Astrocyte of the hippocampus (primary cell): ENCODE measurements around the gene POU6F2.
"Not testable (repeated sequence)": the region's sequence is repeated elsewhere in the genome, so short reads cannot be mapped to it uniquely, and the experiment has no call there.

Experiments
- DNase-seq: peaks from one replicate; pipeline ENCODE4 v3.0.0; 2011; ENCODE audit warnings: low read depth, low spot score

The POU6F2 gene

DNA sequence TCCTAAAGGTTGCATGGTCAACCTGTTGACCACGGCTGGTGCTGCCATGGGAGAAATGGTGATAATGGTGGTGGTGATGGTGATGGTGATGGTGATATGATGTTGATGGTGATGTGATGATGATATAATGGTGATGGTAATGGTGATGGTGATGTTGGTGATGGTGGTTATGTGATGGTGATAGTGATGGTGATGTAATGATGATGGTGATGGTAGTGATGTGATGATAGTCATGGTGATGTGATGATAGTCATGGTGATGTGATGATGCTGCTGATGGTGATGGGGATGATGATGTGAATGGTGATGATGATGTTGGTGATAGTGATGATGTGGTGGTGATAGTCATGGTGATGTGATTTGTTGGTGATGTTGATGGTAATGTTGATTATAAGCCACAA lies 23.9 kb downstream of the POU6F2 start:
- DNase-seq, result no peak

DNA sequence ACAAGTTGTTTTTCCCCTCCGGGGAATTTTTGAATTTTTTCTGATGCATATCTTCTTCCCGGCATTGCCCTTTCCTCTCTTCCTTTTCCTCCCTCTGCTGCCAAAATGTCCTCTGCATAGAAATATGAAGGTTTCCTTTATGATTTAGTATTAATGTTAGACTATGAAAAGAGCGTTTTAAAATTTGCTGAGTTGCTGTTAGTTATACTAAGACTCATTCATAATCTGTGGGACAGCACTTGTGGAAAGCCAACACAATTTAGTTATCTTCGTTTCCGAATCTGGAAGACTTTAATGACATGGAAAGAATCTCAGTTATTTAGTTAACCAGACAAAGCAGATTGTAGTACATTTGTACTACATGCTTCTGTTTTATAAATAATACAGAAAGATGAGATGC lies 25.0 kb downstream of the POU6F2 start:
- DNase-seq, result no peak

DNA sequence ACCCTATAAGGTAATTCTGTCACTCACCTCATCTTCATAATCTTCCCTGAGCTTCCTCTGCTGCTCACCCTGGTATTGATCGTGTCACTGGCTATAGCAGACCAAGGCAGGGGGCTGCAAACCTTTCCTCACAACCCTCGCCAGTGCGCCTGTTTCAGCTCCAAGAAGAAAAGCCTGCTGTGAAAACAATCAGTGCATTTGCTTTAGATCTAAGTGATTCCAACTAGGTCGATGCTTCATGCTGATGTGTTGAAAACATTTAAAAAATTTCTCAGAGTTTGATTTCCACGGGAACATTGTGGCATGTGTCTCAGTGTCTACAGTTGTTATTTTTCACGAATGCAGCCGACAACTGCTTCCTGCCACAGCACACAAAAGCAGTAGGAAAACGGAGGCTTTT lies 27.3 kb downstream of the POU6F2 start:
- DNase-seq, result no peak

DNA sequence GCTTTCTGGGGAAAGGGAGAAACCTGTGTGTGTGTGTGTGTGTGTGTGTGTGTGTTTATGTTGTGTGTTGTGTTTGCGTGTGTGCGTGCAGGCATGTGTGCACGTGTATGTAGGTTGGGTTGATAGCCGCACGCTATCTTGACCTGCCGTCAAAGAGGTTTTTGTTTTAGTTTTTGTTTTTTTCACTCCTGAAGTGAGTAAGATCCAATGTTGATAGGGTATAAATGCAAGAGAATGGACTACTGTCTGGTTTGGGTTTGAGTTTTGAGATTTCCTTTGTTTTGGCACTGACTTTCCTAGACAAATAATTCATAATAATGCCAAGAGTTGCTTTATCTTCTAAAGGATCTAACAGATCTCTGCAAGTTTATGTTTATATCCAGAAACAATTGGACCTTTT lies 27.8 kb downstream of the POU6F2 start:
- DNase-seq, result no peak

DNA sequence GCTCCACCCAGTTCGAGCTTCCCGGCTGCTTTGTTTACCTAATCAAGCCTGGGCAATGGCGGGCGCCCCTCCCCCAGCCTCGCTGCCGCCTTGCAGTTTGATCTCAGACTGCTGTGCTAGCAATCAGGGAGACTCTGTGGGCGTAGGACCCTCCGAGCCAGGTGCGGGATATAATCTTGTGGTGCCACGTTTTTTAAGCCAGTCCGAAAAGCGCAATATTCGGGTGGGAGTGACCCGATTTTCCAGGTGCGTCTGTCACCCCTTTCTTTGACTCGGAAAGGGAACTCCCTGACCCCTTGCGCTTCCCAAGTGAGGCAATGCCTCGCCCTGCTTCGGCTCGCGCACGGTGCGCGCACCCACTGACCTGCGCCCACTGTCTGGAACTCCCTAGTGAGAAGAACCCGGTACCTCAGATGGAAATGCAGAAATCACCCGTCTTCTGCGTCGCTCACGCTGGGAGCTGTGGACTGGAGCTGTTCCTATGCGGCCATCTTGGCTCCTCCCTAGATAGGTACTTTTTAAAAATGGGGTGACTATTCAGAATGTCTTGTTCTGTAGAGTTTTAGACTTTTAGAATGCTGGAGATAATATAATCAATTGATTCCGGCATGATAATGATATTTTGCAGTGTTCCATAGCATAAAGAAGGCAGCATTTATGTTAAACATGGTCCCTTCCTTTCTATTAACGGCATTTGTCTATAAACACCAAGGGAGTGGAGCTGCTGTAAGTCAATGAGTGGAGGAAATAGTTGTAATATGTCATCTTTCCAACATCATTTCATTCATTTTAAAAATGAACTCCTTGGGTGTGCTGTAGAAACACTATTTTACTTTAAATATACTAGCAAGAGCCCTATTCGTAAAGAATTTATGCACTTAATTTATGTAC lies 35.6 kb downstream of the POU6F2 start:
- DNase-seq, result not testable (repeated sequence)

DNA sequence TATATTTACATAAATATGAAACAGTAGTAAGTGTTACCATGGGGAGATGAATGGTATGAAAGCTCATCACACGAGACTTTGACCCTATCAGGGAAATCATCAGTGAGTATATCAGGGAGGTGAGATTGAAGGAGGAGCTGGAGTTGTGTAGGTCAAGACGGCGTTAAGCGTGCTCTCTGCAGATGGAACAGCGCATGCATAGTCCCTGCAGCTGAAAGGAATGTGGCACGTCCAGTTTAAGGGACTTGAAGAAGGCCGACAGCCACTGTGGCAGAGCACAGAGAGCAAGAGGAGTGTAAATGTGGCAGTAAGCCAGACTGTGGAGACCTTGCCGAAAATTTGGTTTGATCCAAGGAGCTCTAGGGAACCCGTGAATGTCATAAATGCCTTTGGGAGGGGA lies 38.9 kb downstream of the POU6F2 start:
- DNase-seq, result no peak

DNA sequence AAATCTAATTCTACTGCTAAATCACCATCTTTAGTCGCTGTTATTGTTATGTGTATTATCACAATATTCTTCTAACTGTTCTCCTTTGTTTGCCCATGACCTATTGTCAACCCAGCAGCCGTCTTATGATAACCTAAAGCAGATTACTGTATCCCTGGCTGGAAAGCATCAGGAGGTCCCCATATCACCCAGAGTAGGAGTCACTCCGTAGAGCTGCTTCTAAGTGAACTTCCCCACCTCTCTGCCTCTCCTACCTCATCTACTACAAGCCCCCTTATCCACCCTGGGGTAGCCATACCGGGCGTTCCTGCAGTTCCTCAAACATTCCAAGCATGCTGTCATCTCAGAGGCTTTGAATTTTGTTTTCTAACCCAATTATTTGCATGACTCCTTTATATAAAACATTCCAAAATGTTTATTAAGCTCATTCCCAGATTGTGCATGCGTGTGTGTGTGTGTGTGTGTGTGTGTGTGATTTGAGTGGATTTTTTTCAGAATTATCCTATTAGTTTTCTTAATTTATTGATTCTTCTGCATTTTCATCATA lies 39.7 kb downstream of the POU6F2 start:
- DNase-seq, result peak; percentile 23

DNA sequence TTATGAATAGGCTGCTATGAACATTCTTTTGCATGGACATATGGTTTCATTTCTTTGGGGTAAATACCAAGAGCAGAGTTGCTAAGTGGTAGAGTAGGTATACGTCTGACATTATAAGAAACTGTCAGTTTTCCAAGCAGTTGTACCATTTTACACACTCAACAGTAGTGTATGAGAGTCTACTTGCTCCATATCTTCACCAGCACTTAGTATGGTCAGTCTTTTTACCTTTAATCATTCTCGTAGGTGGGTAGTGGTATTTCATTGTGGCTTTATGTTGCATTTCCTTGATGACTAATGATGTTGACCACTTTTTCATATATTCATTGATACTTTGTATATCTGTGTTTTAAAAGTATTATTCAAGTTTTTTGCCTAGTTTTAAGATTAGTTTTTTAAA lies 45.1 kb downstream of the POU6F2 start:
- no peak for DNase-seq

DNA sequence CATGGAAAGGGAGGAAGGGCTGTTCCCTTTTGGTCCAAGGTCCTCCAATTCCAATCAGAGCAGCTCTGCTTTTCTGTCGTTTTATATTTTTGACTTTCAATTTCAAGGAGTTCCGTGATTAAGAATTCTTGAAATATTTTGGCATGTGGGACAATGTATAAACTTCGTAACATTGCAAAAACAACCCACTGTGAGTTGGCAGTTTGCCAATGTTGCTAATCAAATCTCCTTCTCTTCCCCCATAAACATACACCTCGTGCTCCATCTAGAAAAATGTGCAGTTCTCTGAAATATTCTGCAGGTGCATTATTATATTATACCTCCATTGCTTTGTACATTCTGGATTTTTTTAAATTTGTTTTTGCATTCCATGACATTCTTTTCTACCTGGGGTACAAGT lies 49.8 kb downstream of the POU6F2 start:
- DNase-seq, result peak; percentile 62

DNA sequence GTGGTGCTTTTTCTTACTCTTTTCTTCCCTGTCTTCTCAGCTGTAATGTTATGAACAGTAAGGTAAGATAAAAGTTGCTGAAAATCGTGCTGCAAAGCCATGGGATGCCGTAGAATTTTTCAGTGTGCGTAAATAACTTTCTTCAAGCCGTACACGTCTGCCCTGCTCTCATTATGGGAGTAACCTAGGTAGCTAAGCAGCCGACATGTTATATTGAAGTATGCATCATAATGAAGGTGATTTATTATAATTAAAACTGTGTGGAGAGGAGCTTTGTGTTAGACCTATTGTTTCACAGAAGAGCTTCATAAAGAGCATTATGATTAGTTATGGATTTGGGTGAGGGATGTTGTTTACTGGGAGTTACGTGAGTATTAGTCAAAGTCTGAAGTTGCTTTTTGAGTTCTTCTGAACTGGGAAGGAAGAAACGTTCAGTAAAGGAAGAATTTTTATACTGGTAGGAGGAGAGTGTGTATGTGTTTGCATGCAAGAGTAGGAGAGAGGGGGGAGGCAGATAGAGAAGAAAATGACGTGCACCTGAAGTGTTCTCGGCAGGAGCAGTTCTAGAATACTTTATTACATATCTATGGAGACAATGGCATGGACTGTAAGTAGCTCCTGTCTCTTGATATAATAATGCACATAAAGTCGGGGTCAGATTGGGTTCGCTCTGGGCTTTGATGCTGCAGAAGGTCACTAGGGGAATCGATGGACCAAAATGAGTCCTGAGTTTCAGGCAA lies 56.3 kb downstream of the POU6F2 start:
- DNase-seq, result no peak

DNA sequence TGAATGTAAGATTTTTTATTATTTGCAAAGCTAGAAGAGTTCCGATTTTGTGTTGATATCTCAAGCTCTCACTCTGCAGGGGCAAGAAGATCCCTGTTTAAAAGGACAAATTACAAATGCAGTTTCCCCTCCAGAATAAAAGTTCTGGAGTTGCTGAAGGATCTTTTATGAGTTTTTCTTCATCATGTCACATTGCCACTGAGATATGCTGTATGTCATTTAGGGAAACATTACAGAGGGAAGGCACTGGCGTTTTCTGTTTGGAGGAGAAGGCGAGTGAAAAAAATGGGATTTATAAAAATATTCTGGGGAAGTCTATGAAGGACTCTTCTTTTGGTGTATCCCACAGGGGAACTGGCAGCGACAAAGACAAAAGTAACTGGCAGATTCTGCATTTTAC lies 57.4 kb downstream of the POU6F2 start:
- no peak for DNase-seq

DNA sequence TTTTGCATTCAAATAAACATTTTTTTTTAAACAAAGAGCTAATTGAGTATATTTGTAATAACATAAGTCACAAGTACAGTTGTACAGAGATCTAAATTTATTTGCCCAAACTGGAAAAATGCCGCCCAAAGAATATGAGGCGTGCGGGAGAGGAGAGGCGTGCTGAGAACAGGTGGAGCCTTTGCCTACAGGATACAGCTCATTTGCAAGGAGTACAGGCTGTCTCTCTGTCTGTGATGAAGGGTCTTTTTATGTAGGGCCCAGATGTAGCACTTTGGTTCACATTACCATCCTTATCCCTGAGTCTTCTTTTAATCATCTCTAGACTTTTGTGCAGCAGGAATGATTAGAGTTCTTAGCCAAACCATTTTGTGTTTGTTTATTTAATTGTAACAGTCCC lies 58.2 kb downstream of the POU6F2 start:
- DNase-seq, result no peak

DNA sequence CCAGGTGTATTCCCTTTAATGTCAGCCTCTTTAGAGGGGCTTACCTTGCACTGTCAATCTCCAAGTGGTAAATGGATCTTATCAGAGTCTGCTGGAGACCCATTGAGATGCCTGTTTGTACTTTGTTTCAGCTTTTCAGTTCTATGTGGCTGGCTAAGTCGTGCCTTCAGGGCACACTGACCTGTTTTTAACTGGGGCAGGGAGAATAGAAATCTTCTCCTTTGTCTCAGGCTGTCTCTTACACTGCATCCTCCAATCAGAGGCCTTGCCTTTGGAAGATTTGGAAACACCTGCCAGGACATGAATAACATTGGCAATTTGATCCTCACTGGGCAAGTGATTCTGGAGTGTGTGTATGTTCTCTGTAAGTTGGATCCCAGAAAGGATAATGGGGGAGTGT lies 65.0 kb downstream of the POU6F2 start:
- no peak for DNase-seq

DNA sequence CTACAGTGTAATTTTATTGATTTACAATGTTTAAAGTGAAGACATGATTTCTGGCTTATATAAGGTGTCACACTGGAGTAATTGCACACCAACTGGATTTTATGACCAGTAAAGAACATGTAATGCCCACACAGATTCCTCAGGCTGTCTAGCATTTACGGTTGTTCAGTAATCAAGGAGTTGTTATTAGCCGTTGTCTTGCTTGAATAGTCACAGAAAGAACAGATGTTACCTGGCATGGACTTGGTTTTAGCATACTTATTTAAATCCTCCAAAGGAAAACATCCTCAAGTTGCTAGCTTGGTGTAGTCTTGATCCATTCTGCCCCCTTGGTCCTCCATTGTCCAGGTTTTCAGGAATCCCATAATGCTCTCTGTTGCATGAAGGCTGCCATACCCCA lies 65.8 kb downstream of the POU6F2 start:
- no peak for DNase-seq

DNA sequence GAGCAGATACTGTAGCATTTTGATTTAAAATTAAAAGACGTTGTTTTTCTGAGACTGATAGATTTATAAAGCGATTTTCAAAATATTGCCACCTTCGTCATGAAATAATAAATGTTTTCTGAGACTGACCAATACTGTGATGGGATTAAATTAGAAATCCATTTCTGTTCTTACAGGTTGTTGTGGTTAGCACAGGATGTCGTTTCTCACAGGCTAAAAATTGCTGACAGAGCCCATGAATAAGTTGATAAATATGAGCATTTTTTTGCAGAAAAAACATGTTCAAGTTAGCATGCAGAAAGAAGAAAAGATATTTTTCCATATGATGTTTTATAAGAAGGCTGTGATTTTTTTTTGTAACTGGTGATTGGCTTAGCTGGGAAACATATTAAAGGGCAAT lies 66.8 kb downstream of the POU6F2 start:
- DNase-seq, result no peak

DNA sequence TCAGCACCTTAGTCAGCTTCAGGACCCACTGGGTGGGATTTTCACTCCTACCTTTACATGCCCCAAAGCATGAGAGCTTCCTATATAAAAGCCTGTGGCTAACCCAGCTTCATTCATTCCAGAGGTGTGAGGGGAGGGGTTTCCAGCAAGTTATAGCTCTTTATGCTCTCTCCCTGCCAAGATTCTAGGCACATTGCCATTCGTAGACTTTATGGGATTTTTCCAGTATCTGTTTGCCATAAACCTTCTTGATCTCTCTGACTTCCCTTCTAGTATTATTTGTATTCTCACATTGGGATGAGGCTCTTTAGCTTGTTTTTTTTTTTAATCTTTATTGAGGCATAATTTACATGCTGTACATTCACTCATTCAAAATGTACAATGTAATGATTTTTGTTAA lies 67.5 kb downstream of the POU6F2 start:
- DNase-seq, result no peak

DNA sequence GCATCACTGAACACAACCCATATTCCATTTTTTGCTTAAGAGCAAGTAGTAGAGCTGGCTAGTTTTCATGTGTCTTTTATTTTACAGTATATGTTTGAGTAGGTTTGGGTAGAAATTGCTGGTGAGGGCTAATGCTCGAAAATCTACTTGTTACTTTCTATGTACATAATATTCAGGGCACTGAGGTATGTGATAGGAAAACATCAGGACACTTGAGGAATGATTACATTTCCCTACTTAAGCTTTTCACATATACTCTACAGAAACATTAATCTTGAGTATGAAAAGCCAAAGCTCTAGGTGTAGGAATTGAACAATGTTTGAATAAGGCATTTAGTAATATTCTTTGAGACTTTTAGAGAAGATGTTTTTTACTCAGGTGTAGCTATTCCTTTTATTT lies 73.6 kb downstream of the POU6F2 start:
- DNase-seq, result no peak

DNA sequence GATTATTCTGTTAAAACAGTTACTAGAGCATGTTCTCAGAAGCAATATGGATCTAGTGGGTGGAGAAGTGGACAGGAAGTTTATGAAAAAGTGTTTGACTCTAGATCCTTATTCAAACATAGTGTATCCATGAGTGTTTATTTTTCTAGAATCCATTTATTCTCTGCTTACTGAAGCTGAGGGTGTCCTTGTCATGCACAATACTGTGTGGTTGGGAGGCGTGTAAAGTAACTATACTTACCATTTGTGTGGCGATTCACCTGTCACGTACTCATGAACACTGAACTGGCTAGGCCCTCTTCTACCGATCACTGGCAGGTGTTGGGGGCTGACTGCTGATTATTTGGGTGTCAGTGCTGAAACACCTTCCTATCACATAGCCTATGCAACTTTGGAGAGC lies 74.0 kb downstream of the POU6F2 start:
- no peak for DNase-seq

DNA sequence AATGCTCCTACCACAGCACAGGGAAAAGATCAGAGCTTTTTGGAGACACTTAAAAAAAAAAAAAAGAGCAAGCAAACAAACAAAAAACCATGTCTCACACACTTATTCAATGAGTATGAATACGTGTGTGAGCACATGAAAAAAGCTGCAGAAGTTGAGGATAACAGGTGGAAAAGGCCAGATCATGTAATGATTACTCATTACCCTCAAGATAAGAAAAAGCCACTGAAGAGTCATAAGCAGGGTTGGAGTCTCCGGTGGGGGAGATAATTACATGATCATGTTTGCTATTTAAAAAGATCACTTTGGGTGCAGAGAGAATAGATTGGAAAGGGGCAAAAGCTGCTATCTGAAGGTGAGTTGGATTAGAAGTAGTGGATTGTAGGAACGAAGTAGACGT lies 77.0 kb downstream of the POU6F2 start:
- DNase-seq, result no peak

DNA sequence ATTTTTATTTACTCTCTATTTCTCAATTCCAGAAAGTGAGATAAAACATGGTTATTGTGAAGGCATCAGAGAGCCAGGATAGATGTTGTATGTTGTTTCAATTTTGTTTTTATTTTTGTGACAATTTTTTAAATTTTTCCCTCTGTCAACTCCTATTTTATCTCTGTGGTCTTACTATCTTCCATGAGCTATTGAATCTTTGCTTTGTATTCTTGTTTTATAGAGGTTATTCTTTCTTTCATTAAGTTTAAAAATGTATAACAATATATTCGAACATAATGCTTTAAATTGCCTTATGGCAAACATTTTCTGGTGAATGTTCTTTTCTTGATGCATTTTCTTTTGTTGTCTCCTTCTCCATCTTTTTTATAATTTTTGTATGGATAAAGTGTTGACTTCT lies 78.4 kb downstream of the POU6F2 start:
- DNase-seq, result no peak

DNA sequence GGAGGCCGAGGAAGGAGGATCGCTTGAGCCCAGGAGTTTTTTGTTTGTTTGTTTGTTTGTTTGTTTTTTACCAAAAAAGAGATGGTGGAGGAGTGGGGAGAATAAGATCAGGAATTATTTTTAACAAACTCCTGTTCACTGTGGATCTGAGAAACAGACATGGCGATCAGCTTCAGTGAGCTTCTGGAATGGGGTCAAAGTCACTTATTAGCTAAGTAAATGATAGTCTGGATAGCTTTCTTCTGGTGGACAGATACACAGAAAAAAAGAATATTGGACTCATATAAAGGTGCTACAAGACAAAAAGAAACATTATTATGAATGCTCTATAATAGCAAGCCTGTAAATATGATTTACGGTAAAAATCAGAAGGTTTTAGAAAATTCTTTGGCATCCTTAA lies 85.1 kb downstream of the POU6F2 start:
- DNase-seq, result no peak

DNA sequence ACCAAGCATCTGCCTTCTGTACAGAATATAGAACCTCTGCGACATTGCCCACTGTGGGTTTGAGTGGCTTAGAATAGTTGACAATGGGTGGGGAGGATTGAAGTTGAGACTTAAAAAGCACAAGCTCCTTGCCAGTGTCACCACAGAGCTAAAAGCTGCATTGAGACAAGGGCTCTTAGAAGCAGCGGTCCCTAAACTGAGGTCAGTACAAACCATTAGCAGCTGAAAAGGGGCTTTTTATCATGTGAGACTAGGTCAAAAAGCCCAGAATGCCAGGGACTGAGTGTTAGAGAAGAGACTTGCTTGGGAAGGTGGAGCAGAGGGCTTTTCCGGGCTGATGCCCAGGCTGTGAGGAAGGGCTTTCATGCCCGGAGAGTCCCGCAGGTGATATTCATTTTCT lies 91.3 kb downstream of the POU6F2 start:
- DNase-seq, result no peak
